HG03442 (cell line): ENCODE results near the gene RCAN1.

Experiments used
- ATAC-seq: cut with Tn5 transposase; IDR thresholded peaks from one replicate; pipeline ENCODE4 v1.9.1; 2021; ENCODE audit warnings: mild to moderate bottlenecking, moderate library complexity; ENCODE audit not compliant: unreplicated experiment

The RCAN1 gene

GRCh38 chr21:34614628-34615486 lies at the start of gene RCAN1:
Gene RCAN1, minus strand, starts transcription at chr21:34615113. Its CDS starts 102 bp downstream, at chr21:34615011.
- peak; percentile 92 for ATAC-seq

GRCh38 chr21:34661848-34662247 lies 46.9 kb upstream of the RCAN1 start:
- no peak for ATAC-seq

DNA sequence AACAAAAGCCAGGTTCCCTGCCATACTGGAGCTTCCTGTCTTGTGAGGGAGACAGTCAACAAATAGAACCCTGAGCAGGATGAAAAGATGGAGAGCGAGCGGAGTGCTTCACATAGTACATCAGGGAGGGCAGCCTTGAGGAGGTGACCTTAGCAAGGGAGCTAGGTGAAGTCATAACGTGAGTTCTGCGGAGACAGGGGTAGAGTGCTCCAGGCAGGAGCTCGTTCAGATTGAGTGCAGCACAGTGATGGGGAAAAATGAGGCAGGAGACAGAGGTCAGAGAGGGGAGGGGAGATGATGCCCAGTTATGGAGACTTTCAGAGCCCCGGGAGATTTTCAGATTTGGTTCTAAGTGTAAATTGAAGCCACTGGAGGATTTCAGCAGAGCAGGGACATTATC lies 38.6 kb upstream of the RCAN1 start:
- no peak for ATAC-seq

DNA sequence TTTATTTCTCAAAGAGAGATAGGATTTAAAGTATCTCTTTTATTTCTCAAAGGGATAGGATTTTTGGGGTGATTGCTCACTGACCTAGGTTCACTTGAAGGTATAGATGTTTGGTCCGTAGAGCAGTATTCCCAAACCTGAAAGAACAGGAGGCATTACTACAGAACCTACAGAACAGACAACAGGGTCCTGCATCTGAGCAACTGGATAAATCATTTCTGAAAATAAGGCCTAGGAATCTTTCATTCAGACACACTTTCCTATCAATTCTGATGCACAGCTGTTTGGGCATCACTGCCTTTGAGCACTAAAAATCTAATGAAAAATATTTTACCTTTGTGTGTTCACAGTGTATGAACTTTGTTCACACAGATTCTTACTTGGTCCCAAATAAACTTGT lies 36.7 kb upstream of the RCAN1 start:
- no peak for ATAC-seq

DNA sequence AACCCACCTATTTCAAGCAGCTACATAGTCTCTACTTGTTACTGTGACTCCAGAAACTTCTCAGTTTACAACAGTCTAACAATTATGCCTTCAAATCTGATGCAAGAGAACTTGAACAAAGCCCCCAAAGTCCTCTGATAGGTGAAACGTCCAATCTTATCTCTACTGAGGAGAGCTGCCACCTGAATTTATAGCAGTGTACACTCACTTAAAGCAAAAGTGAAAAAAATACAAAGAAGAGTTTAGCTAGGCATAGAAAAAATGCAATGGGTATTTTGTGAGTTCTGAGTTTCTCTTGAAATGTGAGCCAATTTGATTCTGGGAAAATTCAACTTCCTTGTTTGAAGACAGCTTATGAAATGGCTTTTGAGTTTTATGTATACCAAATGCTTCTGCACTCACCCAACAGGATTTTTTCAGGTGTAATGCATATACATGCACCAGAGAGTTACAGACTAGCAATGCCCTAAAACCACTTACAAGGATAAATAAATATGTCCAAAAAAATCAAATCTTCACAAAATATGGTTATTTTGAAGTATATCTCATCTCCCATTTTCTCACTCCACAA lies 36.0 kb upstream of the RCAN1 start:
- no peak for ATAC-seq

DNA sequence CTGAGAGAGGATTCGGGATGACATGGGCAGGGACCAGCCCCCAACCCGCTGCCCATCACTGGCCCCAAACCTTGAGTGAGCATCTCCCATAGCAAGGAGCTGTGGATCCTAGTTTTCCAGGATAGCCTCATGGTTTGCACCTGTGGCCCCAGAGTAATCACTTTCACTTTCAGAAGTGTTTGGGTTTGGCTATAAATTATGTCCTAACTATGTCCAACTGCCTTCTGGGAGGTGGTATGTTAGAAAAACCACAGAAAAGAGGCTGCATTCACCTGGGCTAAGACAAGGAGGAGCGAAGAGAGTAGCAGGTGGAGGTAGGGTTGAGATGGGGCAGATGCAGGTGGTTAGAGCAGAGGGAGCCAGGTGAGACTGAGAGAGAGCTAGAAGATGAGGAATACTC lies 34.5 kb upstream of the RCAN1 start:
- no peak for ATAC-seq

- no peak for ATAC-seq
Observed at GRCh38 chr21:34648739-34649297, 33.9 kb upstream of the RCAN1 start.

- ATAC-seq: no peak
Observed at GRCh38 chr21:34647555-34647954, 32.6 kb upstream of the RCAN1 start.

DNA sequence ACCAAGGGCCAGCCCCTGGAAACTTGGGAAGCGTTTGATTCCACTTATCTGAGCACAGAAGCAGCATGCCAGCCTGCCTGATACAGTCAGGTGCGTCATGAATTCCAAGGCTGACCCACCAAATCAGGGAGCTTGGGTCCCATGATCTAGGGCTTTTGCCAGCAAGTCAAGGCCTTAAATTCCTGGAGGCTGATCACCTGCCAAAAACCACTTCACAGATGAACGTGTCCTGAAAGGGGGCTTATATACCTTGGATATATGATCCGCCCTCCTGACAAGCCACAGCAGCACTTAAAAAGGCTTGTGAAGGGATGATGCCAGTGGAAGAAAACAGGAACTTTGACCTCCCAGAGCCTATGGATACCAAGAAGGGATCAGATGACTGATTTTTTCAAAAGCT lies 29.9 kb upstream of the RCAN1 start:
- no peak for ATAC-seq

GRCh38 chr21:34642211-34643075 lies 27.5 kb upstream of the RCAN1 start:
- ATAC-seq: peak; percentile 58

- no peak for ATAC-seq
Observed at GRCh38 chr21:34640858-34641257, 25.9 kb upstream of the RCAN1 start.

GRCh38 chr21:34639882-34640788 lies 25.2 kb upstream of the RCAN1 start:
- peak; percentile 30 for ATAC-seq

- ATAC-seq: no peak
Observed at GRCh38 chr21:34639250-34639649, 24.3 kb upstream of the RCAN1 start.

DNA sequence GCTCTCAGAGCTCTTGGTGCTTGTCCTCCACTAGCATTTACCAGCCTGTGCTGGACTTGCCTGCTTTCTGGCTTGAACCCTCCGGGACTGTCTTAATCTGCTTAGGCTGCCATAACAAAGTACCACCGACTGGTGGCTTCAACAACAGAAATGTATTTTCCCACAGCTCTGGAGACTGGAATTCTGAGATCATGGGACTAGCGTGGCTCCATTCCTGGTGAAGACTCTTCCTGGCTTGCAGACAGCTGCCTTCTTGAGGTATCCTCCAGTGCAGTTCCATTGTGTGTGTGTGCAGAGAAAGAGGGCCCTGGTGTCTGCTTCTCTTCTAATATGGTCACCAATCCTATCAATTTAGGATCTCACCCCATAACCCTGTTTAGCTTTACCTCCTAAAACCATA lies 22.0 kb upstream of the RCAN1 start:
- no peak for ATAC-seq

DNA sequence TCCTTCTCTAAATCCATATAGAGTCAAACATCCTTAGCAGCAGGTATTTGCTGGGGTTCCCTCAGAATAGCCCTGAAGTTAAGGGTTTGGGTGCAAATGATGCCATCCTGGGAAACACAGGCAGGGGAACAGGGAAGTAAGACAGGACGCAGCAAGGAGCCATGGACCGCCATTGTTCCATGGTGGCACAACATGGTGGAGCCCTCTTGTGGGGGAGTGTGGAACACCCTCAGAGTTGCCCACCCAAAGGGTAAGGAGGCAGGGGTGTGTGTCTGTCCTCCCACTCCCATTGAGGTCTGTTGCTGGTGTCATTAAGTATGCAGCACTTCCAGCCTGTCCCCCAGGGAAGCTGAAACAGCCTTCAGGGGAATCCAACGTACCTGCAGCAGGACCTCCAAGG lies 20.4 kb upstream of the RCAN1 start:
- ATAC-seq: no peak

- no peak for ATAC-seq
Observed at GRCh38 chr21:34632498-34632897, 17.6 kb upstream of the RCAN1 start.

DNA sequence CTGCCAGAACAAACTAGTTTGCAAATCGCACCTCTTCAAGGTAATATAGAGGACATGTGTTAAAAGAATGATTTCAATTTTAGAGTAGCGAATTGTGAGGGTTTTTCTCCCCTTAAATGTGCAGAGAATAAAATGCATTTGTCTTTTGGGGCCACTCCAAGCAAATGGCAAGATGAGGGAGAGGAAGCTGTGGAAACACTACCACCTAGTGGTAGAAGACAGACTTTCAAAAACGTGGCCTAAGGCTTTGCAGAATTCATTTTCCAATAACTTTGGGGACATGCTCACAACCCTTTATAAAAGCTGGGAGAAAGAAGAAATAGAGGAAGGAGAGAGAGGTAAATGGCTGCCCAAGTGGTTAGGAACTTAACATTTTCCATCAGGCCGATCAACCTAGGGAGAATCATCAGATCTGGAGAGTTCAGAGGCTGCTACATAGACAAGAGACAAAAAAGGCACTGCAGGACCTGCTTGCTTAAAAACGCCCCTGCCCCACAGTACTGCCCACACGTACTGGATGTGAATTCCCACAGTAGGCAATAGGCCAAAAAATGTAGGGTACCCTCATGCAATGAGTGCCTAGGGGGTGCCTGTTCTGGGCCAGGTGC lies 15.7 kb upstream of the RCAN1 start:
- no peak for ATAC-seq

- ATAC-seq: no peak
Observed at GRCh38 chr21:34626131-34626530, 11.2 kb upstream of the RCAN1 start.

DNA sequence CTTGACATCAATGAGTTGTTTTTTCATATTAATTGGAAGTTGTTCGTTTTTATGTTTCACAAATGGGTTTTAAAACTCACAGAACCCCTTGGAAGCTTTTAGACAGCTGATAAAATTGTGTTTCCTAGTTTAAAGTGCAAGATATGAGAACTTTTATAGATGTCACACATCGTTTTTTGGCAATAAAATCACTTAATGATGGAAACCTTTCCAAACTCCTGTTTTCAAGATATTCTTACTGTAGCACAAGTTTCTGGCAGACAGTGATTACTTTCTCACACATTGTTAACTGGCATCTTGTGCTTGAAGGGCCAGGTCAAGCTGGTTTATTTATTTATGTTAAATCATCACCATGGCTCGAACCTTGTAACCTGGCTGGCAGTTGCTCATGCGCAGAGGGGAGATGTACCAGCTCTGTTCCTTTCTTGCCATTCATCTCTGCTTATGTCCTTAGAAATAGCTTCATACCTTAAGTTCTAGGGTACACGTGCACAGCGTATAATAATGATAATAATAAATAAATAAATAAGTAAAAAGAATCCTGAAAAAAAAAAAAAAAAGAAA lies 10.2 kb upstream of the RCAN1 start:
- ATAC-seq: no peak

GRCh38 chr21:34623516-34623915 lies 8.6 kb upstream of the RCAN1 start:
- no peak for ATAC-seq
